GM04504 (cell line): ENCODE results near the gene NUDT3.

Experiments
- DNase-seq: peaks from one replicate; pipeline ENCODE4 v3.0.0-alpha.2; 2012; ENCODE audit warnings: low read depth

NUDT3 gene

DNA sequence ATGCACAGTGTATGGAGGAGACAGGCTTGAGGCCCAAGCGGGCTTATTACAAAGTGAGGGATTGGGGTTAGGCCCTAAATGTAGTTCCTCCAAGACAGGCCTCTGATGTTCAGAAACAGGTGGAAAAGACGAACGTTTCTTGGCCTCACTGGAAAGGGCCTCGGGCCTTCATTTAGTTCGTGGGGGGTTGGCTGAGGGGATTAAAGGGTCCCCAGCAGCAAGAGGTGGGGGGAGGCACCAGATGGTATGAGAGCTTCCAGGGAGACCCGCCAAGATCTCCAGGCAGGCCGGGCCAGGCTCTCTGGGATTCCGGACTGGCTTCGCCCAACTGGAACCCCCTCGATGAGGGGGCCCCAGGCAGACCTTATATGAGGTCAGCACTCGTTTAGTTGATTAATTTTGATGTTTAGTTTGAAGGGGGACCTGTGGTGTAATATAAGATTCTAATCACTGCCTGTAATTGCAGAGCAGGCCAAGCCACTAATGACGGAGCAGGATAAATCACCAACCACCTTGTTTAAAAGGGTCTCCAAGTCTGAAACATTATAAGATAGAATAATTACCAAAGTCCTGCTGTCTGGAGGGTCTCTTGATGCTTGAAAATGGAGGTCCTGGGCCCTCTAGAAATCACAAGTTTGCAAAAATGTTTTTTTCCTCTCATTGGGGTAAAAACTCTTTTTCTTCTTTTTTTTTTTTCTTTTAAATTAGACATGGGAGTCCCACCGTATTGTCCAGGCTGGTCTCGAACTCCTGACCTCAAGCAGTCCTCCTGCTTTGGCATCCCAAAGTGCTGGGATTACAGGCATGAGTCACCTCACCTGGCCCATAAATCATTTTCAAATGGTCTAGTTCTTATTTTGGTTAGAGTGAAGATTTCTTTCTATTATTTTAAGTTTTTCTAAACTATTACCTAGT is 153.6 kb downstream of the NUDT3 start:
- DNase-seq = no peak

GRCh38 chr6:34237722-34238584 is 154.5 kb downstream of the NUDT3 start:
- DNase-seq = no peak

DNA sequence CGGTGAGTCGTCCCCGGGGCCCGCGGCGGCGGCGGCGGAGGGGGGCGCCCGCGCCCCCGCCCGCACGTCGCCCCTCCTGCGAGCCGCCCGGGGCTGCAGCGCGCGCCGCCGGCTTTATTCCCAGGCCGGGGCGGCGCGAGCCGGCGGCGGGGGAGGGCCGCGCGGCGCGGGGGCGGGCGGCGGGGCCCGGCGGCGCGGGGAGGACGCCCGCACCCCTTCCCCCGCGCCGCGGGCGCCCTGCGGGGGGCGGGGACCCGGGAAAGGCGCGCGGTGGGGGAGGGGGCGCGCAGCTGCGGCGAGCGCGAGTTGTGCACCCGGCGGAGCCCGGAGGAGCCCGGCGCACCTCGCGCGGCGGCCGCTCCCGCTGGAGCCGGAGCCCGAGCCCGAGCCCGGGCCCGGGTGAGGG is 155.2 kb downstream of the NUDT3 start:
- DNase-seq = no peak

DNA sequence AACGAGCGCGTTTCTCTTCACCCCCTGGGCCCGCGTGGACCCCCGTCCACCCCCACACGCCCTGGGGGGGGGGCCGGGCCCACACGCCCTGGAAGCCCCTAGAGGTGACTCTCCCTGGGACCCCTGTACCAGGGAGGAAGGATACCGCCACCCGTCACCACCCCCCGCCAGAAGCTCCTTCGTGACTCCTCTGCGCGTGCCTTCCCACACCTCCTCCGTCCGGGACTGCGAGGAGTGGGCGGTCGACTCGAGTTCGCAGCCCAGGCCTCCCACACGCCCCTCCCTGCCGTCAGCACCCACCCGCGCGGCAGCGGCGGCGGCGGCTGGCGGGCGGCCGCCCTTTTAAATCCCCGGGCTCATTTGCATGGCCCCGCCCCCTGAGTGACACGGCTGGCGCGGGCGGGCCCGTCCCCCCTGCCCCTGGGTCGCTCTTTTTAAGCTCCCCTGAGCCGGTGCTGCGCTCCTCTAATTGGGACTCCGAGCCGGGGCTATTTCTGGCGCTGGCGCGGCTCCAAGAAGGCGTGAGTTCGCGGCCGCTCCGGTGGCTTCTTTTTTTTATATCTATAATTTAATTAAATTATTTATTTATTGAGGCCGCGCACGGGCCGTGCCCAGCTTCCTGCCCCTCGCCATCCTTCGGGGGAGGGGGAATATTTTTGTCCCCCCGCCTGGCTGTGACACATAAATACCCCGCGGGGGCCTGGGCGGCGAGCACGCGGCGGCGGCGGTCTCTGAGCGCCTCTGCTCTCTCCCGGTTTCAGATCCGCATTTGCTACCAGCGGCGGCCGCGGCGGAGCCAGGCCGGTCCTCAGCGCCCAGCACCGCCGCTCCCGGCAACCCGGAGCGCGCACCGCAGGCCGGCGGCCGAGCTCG is 155.8 kb downstream of the NUDT3 start, which contains the start of gene HMGA1:
Gene HMGA1 (plus strand): TSS at position 431 of the 873 bp plus-strand sequence. CDS start 3,908 bp downstream, outside the sequence.
- no peak for DNase-seq

GRCh38 chr6:34236131-34236442 is 156.4 kb downstream of the NUDT3 start:
- DNase-seq = no peak

- no peak for DNase-seq
Measured at GRCh38 chr6:34235307-34236130, 156.9 kb downstream of the NUDT3 start.

DNA sequence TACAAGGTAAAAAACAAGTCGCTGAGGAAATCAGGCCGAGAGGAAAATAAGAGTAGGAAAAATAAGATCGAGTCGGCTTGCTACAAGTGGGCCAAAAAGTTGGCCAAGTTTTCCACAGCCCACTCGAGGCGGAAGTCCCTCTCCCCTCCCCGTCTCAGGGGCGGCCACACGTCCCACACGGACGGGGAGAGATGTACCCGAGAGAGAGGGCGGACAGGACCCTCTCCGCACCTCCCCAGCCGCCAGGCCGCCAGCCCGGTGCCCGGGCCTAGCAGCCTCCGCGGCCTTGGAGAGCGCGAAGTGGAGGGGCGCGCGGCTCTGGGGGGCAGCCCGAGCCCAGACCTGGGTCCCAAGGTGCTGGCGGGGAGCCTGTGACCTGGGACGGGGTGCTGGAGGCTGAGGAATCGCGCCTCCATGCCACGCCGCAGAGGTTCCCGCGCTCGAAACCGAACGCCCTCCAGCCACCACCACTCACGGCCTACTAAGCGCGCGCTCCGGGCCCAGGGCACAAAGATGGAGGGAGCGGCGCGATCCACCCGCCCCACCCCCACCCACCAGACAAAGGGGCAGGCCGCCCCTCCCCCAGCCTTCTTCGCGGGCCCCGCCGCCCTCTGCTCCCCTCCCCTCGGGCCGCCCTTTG is 157.7 kb downstream of the NUDT3 start:
- DNase-seq = no peak

GRCh38 chr6:34233867-34234266 is 158.6 kb downstream of the NUDT3 start:
- DNase-seq = no peak

- no peak for DNase-seq
Measured at GRCh38 chr6:34232901-34233300, 159.6 kb downstream of the NUDT3 start.

DNA sequence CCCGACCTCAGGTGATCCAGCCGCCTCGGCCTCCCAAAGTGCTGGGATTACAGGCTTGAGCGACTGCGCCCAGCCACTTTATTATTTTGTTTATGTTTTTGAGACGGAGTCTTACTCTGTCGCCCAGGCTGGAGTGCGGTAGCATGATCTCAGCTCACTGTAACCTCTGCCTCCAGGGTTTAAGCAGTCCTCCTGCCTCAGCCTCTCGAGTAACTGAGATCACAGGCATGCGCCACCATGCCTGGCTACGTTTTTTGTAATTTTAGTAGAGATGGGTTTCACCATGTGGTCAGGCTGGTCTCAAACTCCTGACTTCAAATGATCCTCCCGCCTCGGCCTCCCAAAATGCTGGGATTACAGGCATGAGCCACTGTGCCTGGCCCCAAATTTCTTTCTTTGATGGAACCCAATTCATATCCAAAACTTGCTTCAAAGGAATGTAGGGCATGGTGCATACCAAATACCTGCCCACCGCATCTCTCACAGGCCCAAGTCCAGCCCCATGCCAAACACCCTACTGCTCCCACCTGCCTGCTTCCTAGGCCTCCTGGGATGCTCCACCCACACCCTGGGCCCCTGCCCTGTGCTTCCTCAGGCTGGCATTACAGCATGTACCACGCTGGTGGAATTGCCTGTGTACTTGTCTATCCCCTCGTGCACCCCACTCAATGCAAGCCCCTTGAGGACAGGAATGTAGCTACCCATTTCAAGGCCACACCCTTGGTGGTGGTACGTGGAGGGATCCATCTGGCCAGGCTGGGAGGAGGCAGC is 160.7 kb downstream of the NUDT3 start:
- DNase-seq = no peak

GRCh38 chr6:34230653-34231371 is 161.7 kb downstream of the NUDT3 start:
- DNase-seq = no peak

DNA sequence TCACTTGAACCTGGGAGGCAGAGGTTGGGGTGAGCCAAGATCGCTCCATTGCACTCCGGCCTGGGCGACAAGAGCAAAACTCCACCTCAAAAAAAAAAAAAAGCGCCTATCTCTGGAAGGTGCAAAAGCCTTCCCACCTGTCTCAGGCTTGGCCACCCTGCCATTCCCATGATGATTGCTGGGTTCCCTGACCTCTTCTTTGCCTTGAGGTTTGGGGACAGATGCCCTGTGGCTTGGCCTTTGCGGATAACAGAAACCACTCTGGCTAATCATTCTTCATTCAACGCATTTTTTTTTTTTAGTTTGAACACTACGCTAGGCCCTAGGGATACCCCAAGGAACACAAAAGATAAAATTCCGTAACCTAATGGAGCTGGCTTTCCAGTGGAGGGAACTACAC is 162.6 kb downstream of the NUDT3 start:
- no peak for DNase-seq
